HG03196 (cell line): ENCODE results near the gene EMC8.
"Not testable (repeated sequence)": the region's sequence is repeated elsewhere in the genome, so short reads cannot be mapped to it uniquely, and the experiment has no call there.

Source experiments
- ATAC-seq: cut with Tn5 transposase; IDR thresholded peaks from one replicate; pipeline ENCODE4 v1.9.1; 2021; ENCODE audit not compliant: unreplicated experiment

The EMC8 gene

GRCh38 chr16:85799497-85800320 is at the start of gene EMC8, which contains the start of gene COX4I1:
Gene EMC8, minus strand, starts transcription at chr16:85799544. Its CDS starts 249 bp downstream, at chr16:85799295.
Gene COX4I1, plus strand, starts transcription at chr16:85799695. Its CDS starts 1,511 bp downstream, at chr16:85801206.
- peak; percentile 75 for ATAC-seq

GRCh38 chr16:85848986-85849385 is 49.6 kb upstream of the EMC8 start:
- ATAC-seq: no peak

- no peak for ATAC-seq
These were observed 48.6 kb upstream of the EMC8 start for GRCh38 chr16:85847681-85848601.

- no peak for ATAC-seq
These were observed 47.7 kb upstream of the EMC8 start for GRCh38 chr16:85847036-85847435.

- no peak for ATAC-seq
These were observed 47.1 kb upstream of the EMC8 start for GRCh38 chr16:85846461-85846860.

GRCh38 chr16:85845266-85845665 is 45.9 kb upstream of the EMC8 start:
- no peak for ATAC-seq

- ATAC-seq: no peak
These were observed 45.4 kb upstream of the EMC8 start for GRCh38 chr16:85844786-85845185.

GRCh38 chr16:85844169-85844481 is 44.8 kb upstream of the EMC8 start:
- ATAC-seq: no peak

- ATAC-seq: no peak
These were observed 44.3 kb upstream of the EMC8 start for GRCh38 chr16:85843471-85844168.

- no peak for ATAC-seq
These were observed 43.5 kb upstream of the EMC8 start for GRCh38 chr16:85842848-85843247.

GRCh38 chr16:85842435-85842834 is 43.1 kb upstream of the EMC8 start:
- ATAC-seq: no peak

GRCh38 chr16:85840801-85841200 is 41.5 kb upstream of the EMC8 start:
- ATAC-seq: no peak

GRCh38 chr16:85840395-85840794 is 41.1 kb upstream of the EMC8 start:
- ATAC-seq: no peak

- ATAC-seq: no peak
These were observed 40.4 kb upstream of the EMC8 start for GRCh38 chr16:85839681-85840240.

GRCh38 chr16:85838876-85839585 is 39.7 kb upstream of the EMC8 start:
- ATAC-seq: no peak

- ATAC-seq: no peak
These were observed 39.0 kb upstream of the EMC8 start for GRCh38 chr16:85838381-85838780.

GRCh38 chr16:85837654-85838053 is 38.3 kb upstream of the EMC8 start:
- ATAC-seq: not testable (repeated sequence)

- no peak for ATAC-seq
These were observed 37.6 kb upstream of the EMC8 start for GRCh38 chr16:85836706-85837582.

- no peak for ATAC-seq
These were observed 36.8 kb upstream of the EMC8 start for GRCh38 chr16:85835956-85836705.
